RWPE2 (cell line): ENCODE data around the gene JAG2.

Experiments used
- ATAC-seq: fragments of 200-7000 bp; cut with Tn5 transposase; 3 replicates; pipeline ENCODE4 v1.9.1; 2021; ENCODE audit warnings: low read depth
- DNase-seq: peaks from one replicate; pipeline ENCODE4 v3.0.0-alpha.2; 2020; ENCODE audit warnings: low spot score
- H3K27ac ChIP-seq: fragments of 450-650 bp; 2 replicates; pipeline ENCODE4 v1.5.1; 2017; ENCODE audit warnings: mild to moderate bottlenecking; ENCODE audit not compliant: poor library complexity, severe bottlenecking
- H3K27me3 ChIP-seq: fragments of 250-450 bp; sonication (Bioruptor Pico); 2 replicates; pipeline ENCODE4 v1.5.1; 2021; ENCODE audit warnings: mild to moderate bottlenecking, moderate library complexity; ENCODE audit not compliant: insufficient read depth, poor library complexity, severe bottlenecking
- H3K36me3 ChIP-seq: fragments of 250-450 bp; sonication (Bioruptor Pico); 2 replicates; pipeline ENCODE4 v1.5.1; 2020; ENCODE audit warnings: low read depth, mild to moderate bottlenecking, moderate library complexity
- H3K4me1 ChIP-seq: fragments of 250-450 bp; sonication (Bioruptor Pico); 2 replicates; pipeline ENCODE4 v1.5.1; 2021; ENCODE audit warnings: mild to moderate bottlenecking, moderate library complexity; ENCODE audit not compliant: insufficient read depth, poor library complexity, severe bottlenecking
- H3K4me3 ChIP-seq: fragments of 250-450 bp; sonication (Bioruptor Pico); 2 replicates; pipeline ENCODE4 v1.5.1; 2021; ENCODE audit warnings: mild to moderate bottlenecking, moderate library complexity; ENCODE audit not compliant: severe bottlenecking
- H3K9me3 ChIP-seq: fragments of 250-450 bp; sonication (Bioruptor Pico); 2 replicates; pipeline ENCODE4 v1.5.1; 2021; ENCODE audit warnings: mild to moderate bottlenecking, moderate library complexity; ENCODE audit not compliant: severe bottlenecking
- TF ChIP-seq, protein P1 (sequence below): fragments of 450-650 bp; IDR thresholded peaks from one replicate; pipeline ENCODE4 v1.5.1; 2017; ENCODE audit warnings: mild to moderate bottlenecking, moderate library complexity; ENCODE audit not compliant: poor library complexity, severe bottlenecking

The JAG2 gene

GRCh38 chr14:105172476-105172875, 3.9 kb upstream of the JAG2 start:
- ATAC-seq (no peak), DNase-seq (no peak)
- H3K36me3 ChIP-seq: no peaks in the 10 kb centered on the region
- TF ChIP-seq, protein P1, sequence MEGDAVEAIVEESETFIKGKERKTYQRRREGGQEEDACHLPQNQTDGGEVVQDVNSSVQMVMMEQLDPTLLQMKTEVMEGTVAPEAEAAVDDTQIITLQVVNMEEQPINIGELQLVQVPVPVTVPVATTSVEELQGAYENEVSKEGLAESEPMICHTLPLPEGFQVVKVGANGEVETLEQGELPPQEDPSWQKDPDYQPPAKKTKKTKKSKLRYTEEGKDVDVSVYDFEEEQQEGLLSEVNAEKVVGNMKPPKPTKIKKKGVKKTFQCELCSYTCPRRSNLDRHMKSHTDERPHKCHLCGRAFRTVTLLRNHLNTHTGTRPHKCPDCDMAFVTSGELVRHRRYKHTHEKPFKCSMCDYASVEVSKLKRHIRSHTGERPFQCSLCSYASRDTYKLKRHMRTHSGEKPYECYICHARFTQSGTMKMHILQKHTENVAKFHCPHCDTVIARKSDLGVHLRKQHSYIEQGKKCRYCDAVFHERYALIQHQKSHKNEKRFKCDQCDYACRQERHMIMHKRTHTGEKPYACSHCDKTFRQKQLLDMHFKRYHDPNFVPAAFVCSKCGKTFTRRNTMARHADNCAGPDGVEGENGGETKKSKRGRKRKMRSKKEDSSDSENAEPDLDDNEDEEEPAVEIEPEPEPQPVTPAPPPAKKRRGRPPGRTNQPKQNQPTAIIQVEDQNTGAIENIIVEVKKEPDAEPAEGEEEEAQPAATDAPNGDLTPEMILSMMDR: no peak
- no peak overlapping the region for H3K4me3 ChIP-seq
- no peaks in the 10 kb centered on the region for H3K27me3 ChIP-seq
- H3K9me3 ChIP-seq: no peaks in the 10 kb centered on the region
- H3K27ac ChIP-seq: no peak overlapping the region
- H3K4me1 ChIP-seq: peaks cover 6% of the 10 kb centered on the region

- Histone ChIP-seq H3K4me1 (peaks cover 16% of the 10 kb centered on the region), H3K9me3 (no peaks in the 10 kb centered on the region), H3K4me3 (no peak overlapping the region), H3K27me3 (no peaks in the 10 kb centered on the region), H3K27ac (no peak overlapping the region), H3K36me3 (no peaks in the 10 kb centered on the region)
- TF ChIP-seq, protein P1: no peak
- ATAC-seq: no peak
- DNase-seq: no peak
Observed at GRCh38 chr14:105171004-105171673, 2.6 kb upstream of the JAG2 start.

GRCh38 chr14:105169776-105170655, 1.4 kb upstream of the JAG2 start:
- no peak overlapping the region for H3K4me3 ChIP-seq
- peaks cover 19% of the 10 kb centered on the region for H3K4me1 ChIP-seq
- H3K27ac ChIP-seq: no peak overlapping the region
- no peaks in the 10 kb centered on the region for H3K9me3 ChIP-seq
- ATAC-seq (no peak), DNase-seq (no peak)
- H3K27me3 ChIP-seq: no peaks in the 10 kb centered on the region
- no peaks in the 10 kb centered on the region for H3K36me3 ChIP-seq
- TF ChIP-seq, protein P1: no peak

GRCh38 chr14:105168979-105169507, 467 bp upstream of the JAG2 start:
- ATAC-seq (no peak), DNase-seq (no peak)
- no peaks in the 10 kb centered on the region for H3K27me3 ChIP-seq
- no peak overlapping the region for H3K27ac ChIP-seq
- peaks cover 4% of the 10 kb centered on the region; the same call in 1 of the 2 replicates for H3K36me3 ChIP-seq
- TF ChIP-seq, protein P1: peak; percentile 35
- no peaks in the 10 kb centered on the region for H3K9me3 ChIP-seq
- H3K4me1 ChIP-seq: peaks cover 19% of the 10 kb centered on the region
- H3K4me3 ChIP-seq: peak overlapping the region; percentile 33
